ENCODE results near the gene WASL. TPM values are rescaled to one million over a fixed set of nuclear protein-coding genes. Genes with fewer than 3 reads are reported as not detected.
A peak's percentile ranks its signal among the peaks of the same experiment; 100 is the strongest.
"Not testable (repeated sequence)": the region's sequence is repeated elsewhere in the genome, so short reads cannot be mapped to it uniquely, and the experiment has no call there.

Gene WASL
- total RNA-seq, 1 donor from 2014 or later, result 42.7 TPM

GRCh38 chr7:123639631-123640030 is 109.2 kb downstream of the WASL start:
- Mint-ChIP-seq H3K4me1 (ENCODE audit: unreplicated experiment) (peaks cover 17% of the 10 kb centered on the region), H3K27me3 (ENCODE audit: unreplicated experiment) (peaks cover 7% of the 10 kb centered on the region), H3K4me3 (ENCODE audit: unreplicated experiment) (no peak overlapping the region), H3K36me3 (ENCODE audit: unreplicated experiment) (no peaks in the 10 kb centered on the region), H3K9me3 (ENCODE audit: unreplicated experiment) (no peaks in the 10 kb centered on the region), H3K27ac (ENCODE audit: unreplicated experiment) (no peak overlapping the region)
- no peak for TF ChIP-seq CTCF (IDR thresholded peaks at IDR 0.05)
- DNase-seq (ENCODE audit: extremely low spot score, unreplicated experiment), result no peak

- H3K27ac Mint-ChIP-seq (ENCODE audit: unreplicated experiment), result no peak overlapping the region
- peaks cover 7% of the 10 kb centered on the region for H3K27me3 Mint-ChIP-seq (ENCODE audit: unreplicated experiment)
These were observed 110.9 kb downstream of the WASL start for GRCh38 chr7:123637878-123638277.

GRCh38 chr7:123637203-123637602 is 111.6 kb downstream of the WASL start:
- H3K27me3 Mint-ChIP-seq (ENCODE audit: unreplicated experiment), result peaks cover 7% of the 10 kb centered on the region
- no peak for TF ChIP-seq CTCF (IDR thresholded peaks at IDR 0.05)
- no peak for DNase-seq (ENCODE audit: extremely low spot score, unreplicated experiment)
- H3K27ac Mint-ChIP-seq (ENCODE audit: unreplicated experiment), result no peak overlapping the region
- no peaks in the 10 kb centered on the region for H3K36me3 Mint-ChIP-seq (ENCODE audit: unreplicated experiment)
- no peak overlapping the region for H3K4me3 Mint-ChIP-seq (ENCODE audit: unreplicated experiment)
- no peaks in the 10 kb centered on the region for H3K9me3 Mint-ChIP-seq (ENCODE audit: unreplicated experiment)
- H3K4me1 Mint-ChIP-seq (ENCODE audit: unreplicated experiment), result peaks cover 12% of the 10 kb centered on the region

More at GRCh38 chr7:123637878-123638277, 110.9 kb downstream of the WASL start:
- Mint-ChIP-seq H3K9me3 (ENCODE audit: unreplicated experiment) (no peaks in the 10 kb centered on the region), H3K4me3 (ENCODE audit: unreplicated experiment) (no peak overlapping the region), H3K36me3 (ENCODE audit: unreplicated experiment) (no peaks in the 10 kb centered on the region), H3K4me1 (ENCODE audit: unreplicated experiment) (peaks cover 11% of the 10 kb centered on the region)
- DNase-seq (ENCODE audit: extremely low spot score, unreplicated experiment), result no peak
- TF ChIP-seq CTCF (IDR thresholded peaks at IDR 0.05), result no peak

- peak; percentile 70 for TF ChIP-seq CTCF (IDR thresholded peaks at IDR 0.05)
- Mint-ChIP-seq H3K4me3 (ENCODE audit: unreplicated experiment) (no peak overlapping the region), H3K9me3 (ENCODE audit: unreplicated experiment) (no peaks in the 10 kb centered on the region), H3K27me3 (ENCODE audit: unreplicated experiment) (peaks cover 7% of the 10 kb centered on the region), H3K36me3 (ENCODE audit: unreplicated experiment) (no peaks in the 10 kb centered on the region), H3K27ac (ENCODE audit: unreplicated experiment) (no peak overlapping the region), H3K4me1 (ENCODE audit: unreplicated experiment) (peaks cover 12% of the 10 kb centered on the region)
- no peak for DNase-seq (ENCODE audit: extremely low spot score, unreplicated experiment)
These were observed 113.0 kb downstream of the WASL start for GRCh38 chr7:123635551-123636359.

GRCh38 chr7:123634011-123634573 is 114.7 kb downstream of the WASL start:
- H3K4me3 Mint-ChIP-seq (ENCODE audit: unreplicated experiment); H3K27me3 Mint-ChIP-seq (ENCODE audit: unreplicated experiment); H3K9me3 Mint-ChIP-seq (ENCODE audit: unreplicated experiment); DNase-seq (ENCODE audit: extremely low spot score, unreplicated experiment); H3K27ac Mint-ChIP-seq (ENCODE audit: unreplicated experiment); H3K36me3 Mint-ChIP-seq (ENCODE audit: unreplicated experiment): not testable (repeated sequence)
- H3K4me1 Mint-ChIP-seq (ENCODE audit: unreplicated experiment), result peaks cover 12% of the 10 kb centered on the region
